ENCODE results near the gene NPR1. TPM values are rescaled to one million over a fixed set of nuclear protein-coding genes. Genes with fewer than 3 reads are reported as not detected.
A peak's percentile ranks its signal among the peaks of the same experiment; 100 is the strongest.
"Not testable (repeated sequence)": the region's sequence is repeated elsewhere in the genome, so short reads cannot be mapped to it uniquely, and the experiment has no call there.

The NPR1 gene
- total RNA-seq, 1 experiment from 2014 or later: not detected

GRCh38 chr1:153667439-153667838 lies 11.0 kb upstream of the NPR1 start:
- CTCF ChIA-PET: interaction anchor here (0.6 to 3.5 kb wide), 7 partner anchors 9 to 94 kb away, joined by 3 to 15 read pairs (median 4); partner anchors contain the start of genes NPR1 and S100A13
- Mint-ChIP-seq H3K27ac (ENCODE audit: low read depth, unreplicated experiment) (no peak overlapping the region), H3K4me3 (ENCODE audit: unreplicated experiment) (no peak overlapping the region), H3K27me3 (ENCODE audit: insufficient read depth, unreplicated experiment) (no peaks in the 10 kb centered on the region), H3K4me1 (ENCODE audit: insufficient read depth, unreplicated experiment) (peaks cover 5% of the 10 kb centered on the region), H3K9me3 (ENCODE audit: unreplicated experiment) (no peaks in the 10 kb centered on the region), H3K36me3 (ENCODE audit: insufficient read depth, unreplicated experiment) (no peaks in the 10 kb centered on the region)
- no peak for DNase-seq (ENCODE audit: unreplicated experiment)
- TF ChIP-seq, protein P1, sequence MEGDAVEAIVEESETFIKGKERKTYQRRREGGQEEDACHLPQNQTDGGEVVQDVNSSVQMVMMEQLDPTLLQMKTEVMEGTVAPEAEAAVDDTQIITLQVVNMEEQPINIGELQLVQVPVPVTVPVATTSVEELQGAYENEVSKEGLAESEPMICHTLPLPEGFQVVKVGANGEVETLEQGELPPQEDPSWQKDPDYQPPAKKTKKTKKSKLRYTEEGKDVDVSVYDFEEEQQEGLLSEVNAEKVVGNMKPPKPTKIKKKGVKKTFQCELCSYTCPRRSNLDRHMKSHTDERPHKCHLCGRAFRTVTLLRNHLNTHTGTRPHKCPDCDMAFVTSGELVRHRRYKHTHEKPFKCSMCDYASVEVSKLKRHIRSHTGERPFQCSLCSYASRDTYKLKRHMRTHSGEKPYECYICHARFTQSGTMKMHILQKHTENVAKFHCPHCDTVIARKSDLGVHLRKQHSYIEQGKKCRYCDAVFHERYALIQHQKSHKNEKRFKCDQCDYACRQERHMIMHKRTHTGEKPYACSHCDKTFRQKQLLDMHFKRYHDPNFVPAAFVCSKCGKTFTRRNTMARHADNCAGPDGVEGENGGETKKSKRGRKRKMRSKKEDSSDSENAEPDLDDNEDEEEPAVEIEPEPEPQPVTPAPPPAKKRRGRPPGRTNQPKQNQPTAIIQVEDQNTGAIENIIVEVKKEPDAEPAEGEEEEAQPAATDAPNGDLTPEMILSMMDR (IDR thresholded peaks at IDR 0.05; ENCODE audit: unreplicated experiment): no peak
- intact Hi-C loops (cut with micrococcal nuclease): no loop called here
- no TSS peak for BruUV-seq (replicated peaks)
- POLR2A ChIA-PET: interaction anchor here (0.7 to 8.0 kb wide), 8 partner anchors 7 to 308 kb away, joined by 3 to 80 read pairs (median 3); partner anchors contain the start of genes CHTOP, S100A14, S100A16 and SLC39A1

DNA sequence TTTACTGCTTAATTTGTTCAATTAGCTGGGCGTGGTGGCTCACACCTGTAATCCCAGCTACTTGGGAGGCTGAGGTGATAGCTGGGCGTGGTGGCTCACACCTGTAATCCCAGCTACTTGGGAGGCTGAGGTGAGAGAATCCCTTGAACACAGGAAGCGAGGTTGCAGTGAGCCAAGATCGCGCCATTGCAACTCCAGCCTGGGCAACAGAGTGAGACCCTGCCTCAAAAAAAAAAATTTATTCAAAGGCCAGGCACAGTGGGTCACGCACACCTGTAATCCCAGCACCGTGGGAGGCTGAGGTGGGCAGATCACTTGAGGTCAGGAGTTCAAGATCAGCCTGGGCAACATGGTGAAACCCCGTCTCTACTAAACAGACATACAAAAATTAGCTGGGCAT lies 9.8 kb upstream of the NPR1 start:
- ChIA-PET POLR2A (interaction anchor here (0.6 to 8.0 kb wide), 9 partner anchors 8 to 353 kb away, joined by 3 to 80 read pairs (median 11); partner anchors contain the start of genes CHTOP, S100A14, S100A16 and SLC27A3), CTCF (interaction anchor here (0.5 to 14.1 kb wide), 5 partner anchors 9 to 265 kb away, joined by 3 to 273 read pairs (median 13); partner anchors contain the start of gene NPR1)
- H3K27ac Mint-ChIP-seq (ENCODE audit: low read depth, unreplicated experiment); H3K36me3 Mint-ChIP-seq (ENCODE audit: insufficient read depth, unreplicated experiment); H3K27me3 Mint-ChIP-seq (ENCODE audit: insufficient read depth, unreplicated experiment); intact Hi-C loops (cut with micrococcal nuclease); DNase-seq (ENCODE audit: unreplicated experiment); H3K9me3 Mint-ChIP-seq (ENCODE audit: unreplicated experiment); H3K4me1 Mint-ChIP-seq (ENCODE audit: insufficient read depth, unreplicated experiment); BruUV-seq (replicated peaks): not testable (repeated sequence)
- peak overlapping the region; percentile 54 for H3K4me3 Mint-ChIP-seq (ENCODE audit: unreplicated experiment)

GRCh38 chr1:153669606-153670005 lies 8.9 kb upstream of the NPR1 start:
- H3K27me3 Mint-ChIP-seq (ENCODE audit: insufficient read depth, unreplicated experiment): no peaks in the 10 kb centered on the region
- peaks cover 5% of the 10 kb centered on the region for H3K4me1 Mint-ChIP-seq (ENCODE audit: insufficient read depth, unreplicated experiment)
- H3K36me3 Mint-ChIP-seq (ENCODE audit: insufficient read depth, unreplicated experiment): no peaks in the 10 kb centered on the region
- ChIA-PET CTCF (interaction anchor here (0.5 to 14.1 kb wide), 6 partner anchors 8 to 160 kb away, joined by 3 to 273 read pairs (median 10); partner anchors contain the start of gene NPR1), POLR2A (interaction anchor here (1.0 to 8.0 kb wide), 11 partner anchors 9 to 317 kb away, joined by 3 to 80 read pairs (median 15); partner anchors contain the start of genes CHTOP, RAB13, S100A14 and S100A16)
- BruUV-seq (replicated peaks): no TSS peak
- TF ChIP-seq, protein P1 (IDR thresholded peaks at IDR 0.05; ENCODE audit: unreplicated experiment): no peak
- DNase-seq (ENCODE audit: unreplicated experiment): no peak
- H3K9me3 Mint-ChIP-seq (ENCODE audit: unreplicated experiment): no peaks in the 10 kb centered on the region
- H3K27ac Mint-ChIP-seq (ENCODE audit: low read depth, unreplicated experiment): no peak overlapping the region
- intact Hi-C loops (cut with micrococcal nuclease): loop anchor here (2.0 to 5.0 kb wide), 3 partner anchors 43 to 137 kb away; partner anchors contain the start of genes INTS3 and S100A13
- no peak overlapping the region for H3K4me3 Mint-ChIP-seq (ENCODE audit: unreplicated experiment)

GRCh38 chr1:153670257-153670858 lies 8.1 kb upstream of the NPR1 start:
- peaks cover 5% of the 10 kb centered on the region for H3K4me1 Mint-ChIP-seq (ENCODE audit: insufficient read depth, unreplicated experiment)
- H3K9me3 Mint-ChIP-seq (ENCODE audit: unreplicated experiment): no peaks in the 10 kb centered on the region
- ChIA-PET CTCF (interaction anchor here (0.6 to 14.1 kb wide), 4 partner anchors 11 to 994 kb away, joined by 3 to 273 read pairs (median 5); no protein-coding TSS in a partner anchor), POLR2A (interaction anchor here (0.5 to 8.0 kb wide), 19 partner anchors 10 to 1634 kb away, joined by 3 to 80 read pairs (median 5); partner anchors contain the start of genes CHTOP, RAB13, S100A11 and S100A14)
- H3K36me3 Mint-ChIP-seq (ENCODE audit: insufficient read depth, unreplicated experiment): no peaks in the 10 kb centered on the region
- H3K4me3 Mint-ChIP-seq (ENCODE audit: unreplicated experiment): no peak overlapping the region
- H3K27ac Mint-ChIP-seq (ENCODE audit: low read depth, unreplicated experiment): no peak overlapping the region
- no peaks in the 10 kb centered on the region for H3K27me3 Mint-ChIP-seq (ENCODE audit: insufficient read depth, unreplicated experiment)
- TSS peak; percentile 82 for BruUV-seq (replicated peaks)
- DNase-seq (ENCODE audit: unreplicated experiment): no peak
- intact Hi-C loops (cut with micrococcal nuclease): loop anchor here (2.0 to 5.0 kb wide), 3 partner anchors 44 to 138 kb away; partner anchors contain the start of genes INTS3 and S100A13
- TF ChIP-seq, protein P1 (IDR thresholded peaks at IDR 0.05; ENCODE audit: unreplicated experiment): no peak

All from MCF 10A (cell line).